Left ventricle myocardium inferior (tissue), 1 donor: ENCODE measurements around the gene FAF2. TPM values are rescaled to one million over a fixed set of nuclear protein-coding genes. Genes with fewer than 3 reads are reported as not detected.

Source experiments
- DNase-seq: peaks from one replicate; pipeline ENCODE4 v3.0.0-alpha.2; 2020
- H3K27ac ChIP-seq: fragments of 200-600 bp; replicated peaks from 2 replicates; pipeline ENCODE4 v1.8.0; 2021
- H3K27me3 ChIP-seq: fragments of 200-600 bp; 2 replicates; pipeline ENCODE4 v1.8.0; 2021; ENCODE audit warnings: low read depth
- H3K36me3 ChIP-seq: fragments of 200-600 bp; 2 replicates; pipeline ENCODE4 v1.8.0; 2021
- H3K4me1 ChIP-seq: fragments of 200-600 bp; 2 replicates; pipeline ENCODE4 v1.8.0; 2021
- H3K4me3 ChIP-seq: fragments of 200-600 bp; 2 replicates; pipeline ENCODE4 v1.8.0; 2021; ENCODE audit warnings: mild to moderate bottlenecking, moderate library complexity
- H3K9me3 ChIP-seq: fragments of 200-600 bp; replicated peaks from 2 replicates; pipeline ENCODE4 v1.8.0; 2021
- intact Hi-C: fragments of 100-400 bp; cut with micrococcal nuclease; formaldehyde crosslinking; loops from one replicate; pipeline ENCODE4 v1.11.0; 2022
- total RNA-seq: library from RNA; stranded (reverse); fragmentation: NEBNext Ultra II Directional; extraction: Animal tissue kit (Norgen Biotek cat#: 25700); gene quantifications from one replicate; pipeline ENCODE4 v1.2.1, GENCODE V29; 2021
- TF ChIP-seq, protein P1 (sequence below): fragments of 200-600 bp; IDR thresholded peaks from 2 replicates; pipeline ENCODE4 v1.8.0; 2021; ENCODE audit warnings: antibody characterized with exemption, mild to moderate bottlenecking, borderline replicate concordance
- donor health status: DM: no; HTN: yes; CAD: no; lungs with severe emphysema.

Gene FAF2
- total RNA-seq, 1 donor from 2014 or later: 13.0 TPM

DNA sequence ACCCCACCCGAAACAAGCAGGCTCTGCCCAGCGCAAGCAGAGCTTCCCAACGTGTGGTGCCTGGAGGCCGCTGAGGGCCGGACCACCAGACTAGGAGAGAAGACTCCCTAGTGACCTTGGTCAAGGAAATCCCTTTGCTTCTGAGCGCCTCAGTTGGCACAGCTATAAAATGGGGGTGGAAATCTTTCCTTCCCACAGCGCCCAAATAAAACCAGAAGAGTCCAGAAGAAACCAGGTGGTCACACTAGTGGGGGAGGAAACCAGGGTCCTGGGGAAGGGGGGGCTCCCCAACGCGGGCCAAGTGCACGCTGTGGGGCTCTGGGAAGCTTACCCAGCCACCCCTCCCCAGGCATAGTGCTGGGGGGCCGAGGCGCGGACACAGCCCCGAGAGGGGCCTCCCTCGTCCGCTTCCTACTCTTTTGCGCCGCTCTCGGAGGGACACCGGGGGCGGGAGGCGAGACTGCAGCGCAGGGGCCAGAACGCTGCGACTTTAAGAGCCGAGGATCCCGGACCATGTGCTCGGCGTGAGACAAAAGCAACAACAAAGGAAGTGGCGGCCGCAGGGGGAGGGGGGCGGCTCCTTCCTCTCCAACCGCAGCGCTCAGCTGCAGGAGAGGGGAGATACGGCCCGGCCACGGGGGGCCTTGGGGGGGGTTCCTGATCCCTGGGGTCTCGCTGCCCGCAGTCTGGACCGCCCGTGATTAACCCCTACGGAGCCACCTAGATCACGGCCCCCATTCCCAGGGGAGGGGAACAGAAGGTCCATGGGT is 88.1 kb downstream of the FAF2 start:
- H3K27me3 ChIP-seq: no peaks in the 10 kb centered on the region
- TF ChIP-seq, protein P1, sequence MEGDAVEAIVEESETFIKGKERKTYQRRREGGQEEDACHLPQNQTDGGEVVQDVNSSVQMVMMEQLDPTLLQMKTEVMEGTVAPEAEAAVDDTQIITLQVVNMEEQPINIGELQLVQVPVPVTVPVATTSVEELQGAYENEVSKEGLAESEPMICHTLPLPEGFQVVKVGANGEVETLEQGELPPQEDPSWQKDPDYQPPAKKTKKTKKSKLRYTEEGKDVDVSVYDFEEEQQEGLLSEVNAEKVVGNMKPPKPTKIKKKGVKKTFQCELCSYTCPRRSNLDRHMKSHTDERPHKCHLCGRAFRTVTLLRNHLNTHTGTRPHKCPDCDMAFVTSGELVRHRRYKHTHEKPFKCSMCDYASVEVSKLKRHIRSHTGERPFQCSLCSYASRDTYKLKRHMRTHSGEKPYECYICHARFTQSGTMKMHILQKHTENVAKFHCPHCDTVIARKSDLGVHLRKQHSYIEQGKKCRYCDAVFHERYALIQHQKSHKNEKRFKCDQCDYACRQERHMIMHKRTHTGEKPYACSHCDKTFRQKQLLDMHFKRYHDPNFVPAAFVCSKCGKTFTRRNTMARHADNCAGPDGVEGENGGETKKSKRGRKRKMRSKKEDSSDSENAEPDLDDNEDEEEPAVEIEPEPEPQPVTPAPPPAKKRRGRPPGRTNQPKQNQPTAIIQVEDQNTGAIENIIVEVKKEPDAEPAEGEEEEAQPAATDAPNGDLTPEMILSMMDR: no peak
- peaks cover 9% of the 10 kb centered on the region for H3K36me3 ChIP-seq
- peak overlapping the region; percentile 100 for H3K27ac ChIP-seq
- H3K9me3 ChIP-seq: no peaks in the 10 kb centered on the region
- H3K4me1 ChIP-seq: peaks cover 76% of the 10 kb centered on the region
- peak; percentile 86 for DNase-seq
- H3K4me3 ChIP-seq: peak overlapping the region; percentile 93
- intact Hi-C loops: no loop called here

DNA sequence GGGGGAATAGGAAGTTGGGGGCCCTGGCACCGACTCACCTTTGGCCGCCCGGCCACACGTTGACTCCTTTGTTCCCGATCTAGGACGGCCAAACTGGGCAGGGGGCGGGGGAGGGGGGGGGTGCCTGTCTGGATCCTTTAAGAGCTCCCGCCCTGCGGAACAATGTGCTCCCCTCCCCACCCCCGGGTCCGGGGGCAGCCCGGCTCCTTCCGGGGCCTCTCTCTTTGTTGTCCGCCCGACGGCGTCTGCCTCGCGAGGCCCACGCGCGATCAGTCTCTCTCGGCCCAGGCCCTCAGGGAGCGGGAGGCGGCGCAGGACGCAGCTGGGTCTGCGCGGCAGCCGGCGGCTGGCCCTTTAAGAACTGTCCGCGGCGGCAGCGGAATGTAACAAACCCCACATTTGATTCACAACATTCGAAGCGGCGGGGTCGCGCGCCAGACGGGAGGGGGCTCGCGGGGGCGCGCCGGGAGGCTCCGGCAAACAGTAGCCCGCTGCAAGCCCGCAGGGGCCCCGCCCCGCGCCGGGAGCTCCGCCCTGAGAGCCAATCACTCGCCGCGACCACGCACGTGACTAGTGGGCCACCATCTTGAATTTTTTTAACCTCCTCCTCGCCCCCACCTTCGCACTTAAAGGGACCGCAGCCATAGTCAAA is 88.8 kb downstream of the FAF2 start, which contains the start of gene RNF44:
Gene RNF44 (minus strand): TSS at position 501 of the 652 bp plus-strand sequence. CDS start 4,930 bp downstream, outside the sequence.
- TF ChIP-seq, protein P1: no peak
- Histone ChIP-seq H3K4me1 (peaks cover 76% of the 10 kb centered on the region), H3K4me3 (peak within 1 kb of the TSS; percentile 93), H3K36me3 (peaks cover 1% of the 10 kb centered on the region), H3K27ac (peak within 1 kb of the TSS; percentile 100), H3K9me3 (no peaks in the 10 kb centered on the region), H3K27me3 (no peaks in the 10 kb centered on the region)
- DNase-seq: peak; percentile 98
- intact Hi-C loops: no loop called here

DNA sequence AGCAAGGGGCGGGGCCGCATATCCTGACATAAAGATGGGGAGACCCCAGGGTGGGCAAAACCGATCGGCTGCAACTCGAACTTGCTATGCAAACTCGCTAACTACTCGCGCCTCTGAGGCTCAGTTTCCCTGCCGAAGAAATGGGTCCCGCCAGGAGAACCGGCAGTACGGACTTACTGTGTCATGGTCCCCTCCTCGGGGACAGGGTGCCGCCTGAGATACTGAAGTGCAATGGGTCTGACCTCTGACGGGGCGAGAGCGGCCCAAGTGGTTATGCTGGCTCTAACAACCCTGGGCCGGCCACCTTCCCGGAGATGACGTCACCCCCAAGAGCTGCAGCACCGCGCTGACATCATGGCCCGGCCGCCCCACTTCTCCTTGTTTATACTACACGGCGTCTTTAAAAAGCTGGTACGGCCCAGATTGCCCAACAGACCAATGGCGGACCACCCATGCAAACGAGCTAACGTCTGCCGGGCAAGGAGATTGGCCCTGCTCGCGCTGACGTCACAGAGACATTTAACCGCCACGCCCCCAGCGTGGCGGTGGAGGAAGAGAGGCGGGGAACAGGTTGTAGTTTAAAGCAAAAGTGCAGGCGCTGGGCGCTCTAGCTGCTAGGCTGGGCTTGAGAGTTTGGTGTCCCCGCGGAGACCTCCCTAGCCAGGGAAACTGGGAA is 89.5 kb downstream of the FAF2 start:
- H3K4me1 ChIP-seq: peaks cover 76% of the 10 kb centered on the region
- H3K27me3 ChIP-seq: no peaks in the 10 kb centered on the region
- H3K4me3 ChIP-seq: peak overlapping the region; percentile 93
- intact Hi-C loops: no loop called here
- H3K9me3 ChIP-seq: no peaks in the 10 kb centered on the region
- DNase-seq: peak; percentile 99
- TF ChIP-seq, protein P1: no peak
- no peaks in the 10 kb centered on the region for H3K36me3 ChIP-seq
- H3K27ac ChIP-seq: peak overlapping the region; percentile 100

DNA sequence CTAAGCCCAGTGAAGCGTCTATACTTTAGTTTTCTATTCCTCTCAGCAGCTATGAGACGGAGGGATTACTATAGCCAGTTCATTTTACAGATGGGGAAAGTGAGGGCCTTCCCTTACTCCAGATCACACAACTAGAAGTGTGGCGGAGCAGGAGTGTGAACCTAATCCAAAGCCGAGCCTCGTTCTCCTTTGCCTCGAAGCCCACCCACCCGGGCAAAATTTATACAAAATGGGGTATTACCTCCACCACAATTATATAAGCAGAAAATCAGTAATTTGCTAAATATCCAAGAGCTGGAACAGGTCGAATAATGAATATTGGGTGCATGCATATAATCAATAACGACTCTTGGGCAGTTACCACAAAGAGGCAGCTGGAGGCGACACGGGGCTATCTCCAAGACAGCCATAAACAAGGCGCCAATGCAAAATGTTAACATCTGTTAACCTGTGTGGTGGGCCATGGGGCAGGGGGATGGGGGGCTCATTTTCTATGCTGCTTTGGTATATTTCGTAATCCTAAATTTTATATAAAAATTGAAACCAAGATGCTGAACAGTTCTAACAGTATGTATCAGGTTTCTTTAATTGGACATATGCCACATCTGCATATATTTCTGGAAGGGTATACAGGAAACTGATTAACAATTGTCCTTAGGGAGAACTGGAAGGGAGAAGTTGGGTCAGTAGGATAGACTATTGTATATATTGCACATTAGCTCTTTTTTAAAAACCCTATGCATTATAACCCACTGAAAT is 90.2 kb downstream of the FAF2 start:
- Histone ChIP-seq H3K36me3 (no peaks in the 10 kb centered on the region), H3K9me3 (no peaks in the 10 kb centered on the region), H3K27me3 (no peaks in the 10 kb centered on the region), H3K4me1 (peaks cover 72% of the 10 kb centered on the region), H3K4me3 (peak overlapping the region; percentile 93), H3K27ac (peak overlapping the region; percentile 100)
- DNase-seq: no peak
- TF ChIP-seq, protein P1: no peak
- intact Hi-C loops: no loop called here

DNA sequence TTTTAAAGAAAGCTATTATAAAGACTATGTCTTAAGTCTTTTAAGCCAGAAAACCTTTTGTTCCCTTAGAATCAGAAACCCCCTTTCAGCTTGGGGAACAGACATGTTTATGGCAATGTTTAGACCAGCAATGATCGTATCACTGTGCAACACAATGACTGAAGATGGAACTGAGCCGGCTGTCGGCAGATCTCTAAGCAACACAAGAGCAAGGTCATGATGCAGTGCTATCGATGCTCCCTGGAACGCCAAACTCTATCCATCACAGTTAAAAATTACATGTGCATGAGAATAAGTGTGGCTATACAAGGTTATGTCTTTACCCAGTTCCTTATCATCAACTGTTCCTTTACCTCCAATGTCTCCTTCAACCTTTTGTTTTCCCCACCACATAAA is 90.8 kb downstream of the FAF2 start:
- no peaks in the 10 kb centered on the region for H3K27me3 ChIP-seq
- no peak for DNase-seq
- TF ChIP-seq, protein P1: no peak
- no peaks in the 10 kb centered on the region for H3K9me3 ChIP-seq
- no peak overlapping the region for H3K4me3 ChIP-seq
- H3K27ac ChIP-seq: peak overlapping the region; percentile 100
- intact Hi-C loops: no loop called here
- no peaks in the 10 kb centered on the region for H3K36me3 ChIP-seq
- peaks cover 72% of the 10 kb centered on the region for H3K4me1 ChIP-seq
